Tibial nerve (tissue), 4 donors: ENCODE data around the gene SLC5A2.

Experiments
- CTCF ChIP-seq, 5 experiments: fragments of 200-600 bp in 3 of 5; fragments of 450-650 bp in 2 of 5; sonication (generic) in 3 of 5; IDR thresholded peaks; one replicate each; pipeline ENCODE4 v1.5.1; 2016 to 2019; ENCODE audit warnings: antibody characterized with exemption in 5 of 5, mild to moderate bottlenecking in 3 of 5, moderate library complexity in 2 of 5
- EP300 ChIP-seq, 2 donors: sonication (generic); formaldehyde crosslinking; IDR thresholded peaks; one replicate each; pipeline ENCODE4 v1.6.1; 2017; ENCODE audit warnings: antibody characterized with exemption in 2 of 2, mild to moderate bottlenecking in 1 of 2

DNA sequence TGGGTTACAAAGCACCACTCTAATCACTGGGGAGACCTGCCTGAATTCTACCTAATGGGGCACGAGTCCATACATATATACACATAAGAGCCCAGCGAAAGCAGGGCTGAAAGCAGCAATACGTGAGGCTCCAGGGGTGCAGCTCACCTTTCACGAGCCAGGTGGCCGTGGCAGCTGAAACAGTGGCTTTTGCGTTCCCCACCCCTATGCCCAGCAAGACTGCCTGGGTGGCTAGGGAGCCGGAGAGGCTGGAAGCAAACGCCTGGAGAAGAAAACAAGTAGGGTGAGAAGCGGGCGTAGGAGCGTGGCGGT, 24.6 kb downstream of the SLC5A2 start:
- no peak for TF ChIP-seq CTCF (IDR thresholded peaks at IDR 0.05)
- no peak for TF ChIP-seq EP300 (IDR thresholded peaks at IDR 0.05)
